H1 (cell line): ENCODE data around the gene SLC8A3. TPM values are rescaled to one million over a fixed set of nuclear protein-coding genes. Genes with fewer than 3 reads are reported as not detected.

Experiments
- CHD2 ChIP-seq: IDR thresholded peaks from 2 replicates; pipeline ENCODE4 v1.6.1; 2012; ENCODE audit warnings: low read length, improper control_type of control experiment
- FOSL1 ChIP-seq: IDR thresholded peaks from 2 replicates; pipeline ENCODE4 v1.6.1; 2011; ENCODE audit warnings: mild to moderate bottlenecking, low read depth, low read length, moderate library complexity; ENCODE audit not compliant: insufficient read depth
- HDAC2 ChIP-seq, 2 experiments: fragments of 300-600 bp in 1 of 2; sonication (generic) in 1 of 2; IDR thresholded peaks; 2 replicates each; pipeline ENCODE4 v1.6.1; 2011 to 2012; ENCODE audit warnings: low read depth in 2 of 2, low read length in 2 of 2, mild to moderate bottlenecking in 2 of 2, moderate library complexity in 2 of 2, borderline replicate concordance in 1 of 2, inconsistent platforms in 1 of 2
- TEAD4 ChIP-seq: IDR thresholded peaks from 2 replicates; pipeline ENCODE4 v1.6.1; 2012; ENCODE audit warnings: low read depth, low read length, inconsistent platforms, mixed read lengths
- polyA plus RNA-seq, 7 experiments: library from polyadenylated mRNA; depleted of rRNA in 3 of 7; stranded (reverse) in 5 of 7; unstranded in 2 of 7; fragments of >200 nt in 5 of 7; fragments of 200-250 nt in 2 of 7; gene quantifications; 1 replicate in 5 of 7; 2 replicates in 1 of 7; 4 replicates in 1 of 7; pipeline versions ENCODE4 v1.2.1 to v1.2.3, GENCODE V29; 2011 to 2013; ENCODE audit warnings: missing spikeins in 2 of 7, mixed read lengths in 2 of 7
- total RNA-seq: library from RNA; stranded (reverse); fragmentation: NEBNext Ultra II Directional; extraction: Animal tissue kit (Norgen Biotek cat#: 25700); gene quantifications from 2 replicates; pipeline ENCODE4 v1.2.1, GENCODE V29; 2021
- TF ChIP-seq, protein P1 (sequence below): IDR thresholded peaks from 2 replicates; pipeline ENCODE4 v1.6.1; 2012; ENCODE audit warnings: inconsistent platforms

SLC8A3 gene
- total and polyA plus RNA-seq, 2 of the 8 experiments (the other 6 are each of a cell fraction or from before 2014, with no cell fraction given): 0.38 to 1.1 TPM

DNA sequence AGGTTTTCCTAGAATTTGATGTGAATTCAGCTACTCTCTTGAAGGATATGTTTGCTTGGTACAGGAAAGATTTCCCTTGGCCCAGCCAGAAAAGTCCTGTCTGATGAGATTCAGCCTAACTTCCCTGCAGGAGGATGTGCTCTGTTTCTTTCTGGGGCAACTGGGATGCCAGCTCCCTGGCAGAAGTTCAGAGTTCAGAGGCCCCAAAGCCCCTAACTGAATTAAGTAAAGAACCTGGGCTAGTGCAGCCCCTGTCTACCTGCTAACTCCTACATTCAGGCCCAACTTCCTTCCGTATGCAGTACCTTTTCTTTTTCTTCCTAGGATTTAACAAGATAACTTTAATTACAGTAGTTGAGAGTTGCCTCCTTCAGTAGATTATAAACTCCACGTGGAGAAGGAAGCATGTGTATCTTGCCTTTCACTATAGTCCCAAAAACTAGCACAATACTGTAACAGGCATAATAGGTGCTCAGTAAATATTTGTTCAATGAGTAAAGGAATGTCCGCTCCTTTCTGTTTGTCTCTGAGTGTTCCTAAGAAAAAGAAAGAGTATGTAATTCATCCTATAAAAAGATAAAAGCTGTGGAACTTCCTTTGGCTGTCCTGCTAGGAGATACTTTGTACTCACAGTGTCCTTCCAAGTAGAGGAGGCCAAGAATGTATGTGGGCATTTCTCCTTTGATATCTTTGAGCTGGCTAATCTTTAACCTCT is 141.0 kb downstream of the SLC8A3 start (continued):
- TF ChIP-seq, protein P1, sequence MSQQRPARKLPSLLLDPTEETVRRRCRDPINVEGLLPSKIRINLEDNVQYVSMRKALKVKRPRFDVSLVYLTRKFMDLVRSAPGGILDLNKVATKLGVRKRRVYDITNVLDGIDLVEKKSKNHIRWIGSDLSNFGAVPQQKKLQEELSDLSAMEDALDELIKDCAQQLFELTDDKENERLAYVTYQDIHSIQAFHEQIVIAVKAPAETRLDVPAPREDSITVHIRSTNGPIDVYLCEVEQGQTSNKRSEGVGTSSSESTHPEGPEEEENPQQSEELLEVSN: no peak
- TF ChIP-seq FOSL1: no peak
- TF ChIP-seq HDAC2 (IDR thresholded peaks at IDR 0.05; ENCODE audit: borderline replicate concordance in 1 of 2, low read depth in 2 of 2, low read length in 2 of 2): no peak
- TF ChIP-seq TEAD4: no peak
- TF ChIP-seq CHD2: no peak
